Stimulated activated CD4-positive, alpha-beta T cell treated with anti-CD3 and anti-CD28 coated beads, Interleukin-4, amount 100 ng/mL, for 1 hour (primary cell): ENCODE measurements around the gene ZNF385C.
A peak's percentile ranks its signal among the peaks of the same experiment; 100 is the strongest.

ENCODE experiments used
- DNase-seq: peaks from one replicate; pipeline ENCODE4 v3.0.0-alpha.2; 2020

The ZNF385C gene

GRCh38 chr17:42107124-42107523, 8.9 kb upstream of the ZNF385C start:
- no peak for DNase-seq

DNA sequence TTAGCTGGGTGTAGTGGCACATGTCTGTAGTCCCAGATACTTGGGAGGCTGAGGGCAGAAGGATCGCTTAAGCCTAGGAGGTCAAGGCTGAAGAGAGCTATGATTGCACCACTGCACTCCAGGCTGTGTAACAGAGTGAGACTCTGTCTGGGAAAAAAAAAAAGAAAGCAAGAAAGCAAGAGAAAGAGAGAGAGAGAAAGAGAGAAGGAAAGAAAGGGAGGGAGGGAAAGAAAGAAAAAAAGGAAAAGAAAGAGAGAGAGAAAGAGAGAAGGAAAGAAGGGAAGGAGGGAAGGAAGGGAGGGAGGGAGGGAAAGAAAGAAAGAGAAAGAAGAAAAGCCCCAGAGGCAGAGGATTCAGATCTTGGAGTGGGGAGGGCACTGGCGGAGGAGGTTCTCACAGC, 7.7 kb upstream of the ZNF385C start:
- DNase-seq = no peak

- DNase-seq = no peak
Measured at GRCh38 chr17:42104264-42104663, 6.0 kb upstream of the ZNF385C start.

- DNase-seq = no peak
Measured at GRCh38 chr17:42103221-42103954, 5.1 kb upstream of the ZNF385C start.

DNA sequence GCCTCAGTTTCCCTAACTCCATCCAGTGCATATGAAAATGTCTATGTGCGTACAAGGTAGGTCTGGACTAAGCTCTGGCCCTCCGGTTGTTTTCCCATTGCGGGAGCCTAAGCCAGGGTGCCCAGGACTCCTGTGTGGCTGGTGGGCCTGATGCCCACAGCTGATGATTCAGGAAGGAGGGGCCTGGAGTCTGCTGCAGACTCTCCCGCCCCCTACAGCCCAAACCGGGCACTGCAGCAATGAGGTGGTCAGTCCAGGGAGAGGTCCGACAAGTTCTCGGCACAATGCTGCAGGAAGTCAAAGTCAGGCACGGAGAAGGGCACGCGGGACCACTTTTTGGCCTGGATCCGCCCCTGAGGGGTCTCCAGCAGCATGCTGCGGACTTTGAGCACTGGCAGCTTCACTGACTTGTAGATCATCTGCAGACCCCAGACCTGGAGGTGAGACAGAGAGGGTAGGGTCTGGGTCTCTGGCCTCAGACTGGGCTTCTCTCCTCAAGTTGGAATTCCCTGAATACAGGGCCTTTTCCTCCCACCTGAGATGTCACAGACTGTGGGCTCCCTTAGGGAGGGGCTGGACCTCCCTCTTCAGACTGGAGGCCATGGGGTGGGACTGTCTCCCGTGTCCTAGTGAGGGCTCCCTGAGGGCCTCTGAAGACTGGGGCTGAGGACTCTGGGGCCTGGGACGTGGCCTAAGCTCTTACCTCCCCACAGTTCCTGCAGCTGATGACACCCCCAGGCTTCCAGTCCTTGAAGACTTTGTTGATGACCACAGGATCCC, 3.4 kb upstream of the ZNF385C start:
- peak; percentile 65 for DNase-seq

DNA sequence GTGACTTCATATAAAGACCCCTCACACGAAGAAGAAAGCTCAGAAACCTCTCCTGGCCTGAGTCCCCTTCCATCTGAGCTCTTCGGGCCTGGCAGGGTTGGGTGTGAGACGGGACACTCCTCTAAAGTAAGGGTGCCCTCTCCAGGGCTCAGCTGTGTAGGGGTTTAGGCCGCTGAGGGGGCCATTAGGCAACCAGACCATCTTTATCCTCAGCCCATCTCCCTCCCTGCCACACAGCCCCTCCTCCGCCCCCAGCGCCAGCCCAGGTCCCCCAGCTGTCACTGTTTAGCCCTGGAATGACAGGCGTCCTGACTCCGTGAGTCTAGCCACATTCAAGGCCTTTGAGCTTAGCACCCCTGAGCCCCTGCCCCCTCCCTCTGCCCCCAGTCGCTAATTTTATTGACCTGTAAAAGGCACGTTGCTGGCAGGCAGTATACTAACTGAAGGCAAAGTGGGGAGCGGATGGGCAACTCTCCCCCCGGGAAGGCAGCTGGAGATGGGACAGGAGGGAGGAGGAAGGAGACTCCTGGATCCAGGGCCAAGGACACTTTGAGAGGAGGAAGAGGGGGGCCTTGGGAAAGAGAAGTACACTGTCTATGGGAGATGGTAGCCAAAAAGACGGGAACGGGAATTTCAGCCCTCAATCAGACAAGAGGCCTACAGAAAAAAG, 592 bp upstream of the ZNF385C start:
- DNase-seq = no peak

GRCh38 chr17:42096360-42097111, 1.7 kb downstream of the ZNF385C start:
- no peak for DNase-seq

DNA sequence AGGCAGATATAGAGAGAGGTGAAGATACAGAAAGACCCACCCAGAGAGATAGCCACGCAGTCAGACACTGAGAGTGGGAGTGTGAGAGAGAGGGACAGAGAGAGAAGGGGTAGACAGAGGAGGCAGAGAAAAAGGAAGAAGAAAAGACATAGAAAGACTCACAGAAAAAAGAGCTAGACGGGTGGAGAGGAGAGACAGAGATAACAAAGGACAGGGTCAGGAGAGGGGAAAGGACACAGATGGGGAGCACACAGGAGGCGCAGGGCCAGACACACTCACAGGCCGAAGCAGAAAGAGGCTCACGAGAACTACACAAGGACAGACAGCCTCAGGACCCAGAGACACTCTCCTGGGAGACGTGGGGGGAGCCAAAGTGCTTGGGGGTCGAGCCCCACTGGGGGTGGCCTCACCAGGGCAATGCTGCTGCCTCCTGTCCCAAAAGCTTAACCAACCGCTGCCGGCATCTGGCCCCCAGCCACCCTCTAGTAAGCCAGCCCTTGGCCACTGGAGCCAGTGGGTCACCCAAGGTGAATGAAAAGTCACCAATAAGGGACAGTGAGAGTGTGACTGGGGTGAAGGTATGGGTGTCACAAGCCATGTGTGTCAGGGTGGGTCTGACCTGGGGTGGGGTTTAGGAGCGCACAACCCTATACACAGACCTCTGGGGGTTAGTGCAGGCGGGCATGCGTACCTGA, 3.8 kb downstream of the ZNF385C start:
- no peak for DNase-seq

GRCh38 chr17:42092939-42093338, 5.3 kb downstream of the ZNF385C start:
- no peak for DNase-seq

- DNase-seq = no peak
Measured at GRCh38 chr17:42090964-42091790, 7.1 kb downstream of the ZNF385C start.

DNA sequence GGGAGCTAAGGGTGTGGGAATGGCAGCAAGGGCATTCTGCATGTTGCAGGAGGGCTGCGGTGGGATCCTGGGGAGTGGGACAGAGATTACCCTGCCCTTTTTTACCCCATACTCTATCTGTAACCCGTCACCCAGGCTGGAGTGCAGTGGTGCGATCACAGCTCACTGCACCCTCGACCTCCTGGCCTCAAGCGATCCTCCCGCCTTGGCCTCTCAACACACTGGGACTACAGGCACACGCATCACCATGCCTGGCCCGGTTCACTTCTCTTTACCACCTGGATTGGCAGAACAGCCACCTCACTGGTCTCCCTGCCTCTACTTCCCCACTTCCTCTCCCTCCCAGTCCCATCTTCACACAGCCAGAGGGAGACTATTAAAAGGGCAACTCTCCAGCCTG, 9.5 kb downstream of the ZNF385C start:
- DNase-seq = no peak

DNA sequence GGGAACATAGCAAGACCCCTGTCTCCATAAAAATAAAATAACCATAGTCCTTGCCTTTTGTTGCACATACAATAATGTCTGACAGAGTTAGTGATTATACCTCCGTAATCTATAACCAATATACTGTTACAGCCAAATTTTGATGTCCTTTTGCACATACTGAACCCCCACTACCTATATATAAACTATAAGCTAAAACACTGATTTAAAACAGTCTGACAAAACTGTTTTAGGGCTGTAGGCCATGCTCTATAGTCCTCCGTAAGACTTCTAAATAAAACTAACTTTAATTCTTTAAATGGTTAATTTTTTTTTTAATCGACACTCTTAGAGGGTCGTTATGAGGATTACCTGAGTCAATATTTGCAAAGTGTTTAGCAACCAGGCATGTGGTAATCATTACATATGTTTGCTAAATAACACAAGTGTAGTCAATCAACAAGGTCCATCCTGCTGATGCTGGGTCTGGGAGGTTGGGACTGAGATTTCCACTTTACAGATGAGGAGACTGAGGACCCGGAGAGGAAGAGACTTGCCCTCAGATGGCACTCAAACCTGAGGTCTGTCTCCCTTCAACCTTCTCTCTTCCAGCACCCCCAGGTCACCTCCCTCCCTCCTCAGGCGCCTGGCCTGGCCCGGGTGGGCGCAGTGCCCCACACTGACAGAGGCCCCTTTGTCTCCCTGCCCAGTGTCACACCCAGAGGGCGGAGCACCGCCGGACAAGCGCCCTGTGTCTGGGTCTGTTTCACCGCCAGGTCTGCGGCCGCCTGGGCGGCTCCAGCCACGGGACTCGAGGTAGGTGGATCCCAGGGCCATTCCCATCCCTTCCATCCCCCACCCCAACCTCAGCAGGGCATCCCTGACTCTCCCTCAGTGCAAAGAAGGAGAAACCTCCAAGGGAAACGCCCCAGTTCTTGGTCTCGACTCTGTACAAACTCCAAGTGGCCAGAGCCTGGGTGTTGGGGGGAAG, 10.3 kb downstream of the ZNF385C start:
- DNase-seq = no peak

DNA sequence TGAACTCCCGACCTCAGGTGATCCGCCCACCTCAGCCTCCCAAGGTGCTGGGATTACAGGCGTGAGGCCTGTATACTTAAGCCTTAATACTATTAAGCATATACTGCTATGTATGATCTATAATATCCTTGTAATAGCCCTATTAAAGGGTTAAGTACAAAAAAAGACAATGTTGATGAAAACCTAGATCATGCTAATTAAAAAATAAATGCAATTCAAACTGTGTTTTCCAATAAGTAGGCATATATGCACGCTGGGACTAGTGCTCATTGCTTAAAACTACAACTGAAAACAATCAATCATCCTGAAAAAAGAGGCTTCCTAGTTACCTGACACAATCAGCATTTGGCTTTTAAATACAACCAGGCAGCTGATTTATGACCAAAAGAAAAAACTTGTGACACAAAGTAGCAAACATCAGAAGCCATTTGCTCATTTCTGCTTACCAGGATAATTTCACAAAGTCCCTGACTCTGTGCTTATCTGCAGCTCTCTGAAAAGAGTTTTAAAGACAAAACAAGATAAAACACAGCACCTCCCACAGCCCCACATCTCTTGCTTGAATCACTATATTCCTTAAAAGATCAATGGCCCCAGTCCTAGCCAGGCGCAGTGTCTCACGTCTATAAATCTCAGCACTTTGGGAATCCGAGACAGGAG, 11.1 kb downstream of the ZNF385C start:
- no peak for DNase-seq

DNA sequence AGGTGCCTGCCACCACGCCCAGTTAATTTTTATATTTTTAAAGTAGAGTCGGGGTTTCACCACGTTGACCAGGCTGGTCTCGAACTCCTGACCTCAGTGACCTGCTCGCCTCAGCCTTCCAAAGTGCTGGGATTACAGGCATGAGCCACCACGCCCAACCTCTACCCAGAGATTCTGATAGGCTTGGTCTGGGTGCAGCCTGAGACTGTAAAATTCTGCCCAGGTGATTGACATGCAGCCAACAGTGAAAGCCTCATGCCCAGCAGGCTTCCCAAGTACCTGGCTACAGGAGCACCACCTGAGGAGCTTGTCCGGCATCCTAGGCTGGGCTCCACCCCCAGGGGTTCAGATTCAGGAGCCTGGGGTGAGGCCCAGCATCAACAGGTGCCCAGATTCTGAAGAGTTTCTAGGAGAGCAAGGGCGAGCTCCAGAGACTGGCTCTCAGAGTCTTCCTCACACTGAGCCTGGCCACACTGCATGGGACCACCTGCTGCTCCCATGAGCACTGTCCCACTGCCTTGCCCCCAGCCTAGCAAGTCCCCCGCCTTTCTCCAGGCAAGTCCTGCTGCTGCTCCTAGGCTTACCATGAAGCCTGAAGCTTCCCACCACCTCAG, 16.6 kb downstream of the ZNF385C start:
- no peak for DNase-seq

GRCh38 chr17:42079541-42079940, 18.7 kb downstream of the ZNF385C start:
- DNase-seq = no peak

DNA sequence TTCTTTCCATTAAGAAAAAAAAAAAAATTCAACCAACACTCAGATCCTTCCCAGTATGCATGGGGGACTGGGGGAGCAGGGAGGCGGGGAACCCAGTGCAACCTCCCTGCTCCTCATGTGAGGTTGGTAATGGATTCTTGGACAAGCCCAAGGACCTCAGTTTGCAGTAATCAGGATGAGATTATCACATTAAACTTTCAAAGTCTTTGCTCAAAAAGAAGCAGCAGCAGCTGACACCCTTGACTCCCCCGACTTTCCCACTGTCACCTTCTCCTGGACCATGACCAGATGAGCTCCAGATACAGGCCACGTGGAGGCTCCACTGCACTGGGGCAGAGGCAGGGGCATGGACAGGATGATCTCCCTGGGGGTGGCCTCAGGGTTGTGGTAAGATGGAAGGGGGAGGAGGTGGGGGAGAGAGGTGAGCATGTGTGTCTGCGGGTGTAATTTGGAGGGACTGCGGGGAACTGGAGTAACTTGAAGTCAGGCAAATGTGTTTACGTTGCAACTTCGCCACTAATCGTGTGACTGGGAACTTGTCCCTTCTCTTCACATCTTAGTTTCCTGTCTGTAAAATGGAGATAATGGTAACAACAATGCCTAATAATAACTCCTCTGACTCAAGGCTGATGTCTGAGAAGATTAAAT, 19.8 kb downstream of the ZNF385C start:
- DNase-seq = no peak

DNA sequence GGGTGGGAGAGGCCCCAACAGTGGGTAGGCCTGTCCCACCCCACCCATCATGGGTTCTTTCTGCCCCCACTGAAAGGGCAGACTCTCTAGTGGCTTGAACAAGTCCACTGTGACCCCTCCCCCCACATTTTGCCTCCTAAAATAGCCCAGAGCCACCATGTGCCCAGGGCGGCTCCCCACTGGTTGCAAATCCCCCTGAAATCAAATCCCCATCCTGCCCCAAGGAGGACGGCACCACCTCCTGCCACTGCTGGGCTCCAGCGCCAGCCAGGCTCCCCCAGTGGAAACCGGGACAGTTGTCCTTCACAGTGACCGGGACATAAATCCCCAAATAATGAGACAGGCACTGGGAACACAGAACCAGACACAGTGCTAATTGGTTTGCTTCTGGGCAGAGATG, 20.5 kb downstream of the ZNF385C start:
- DNase-seq = no peak

- DNase-seq = no peak
Measured at GRCh38 chr17:42076797-42077559, 21.3 kb downstream of the ZNF385C start.
